SH-SY5Y (cell line): ENCODE measurements around the gene ZNF597.

Experiments used
- GATA2 ChIP-seq: IDR thresholded peaks from 2 replicates; pipeline ENCODE4 v1.6.1; 2011; ENCODE audit warnings: mild to moderate bottlenecking, low read depth, low read length
- GATA3 ChIP-seq: IDR thresholded peaks from 2 replicates; pipeline ENCODE4 v1.6.1; 2011; ENCODE audit warnings: low read depth, mild to moderate bottlenecking, low read length, moderate library complexity

GRCh38 chr16:3443108-3444031 is at the start of gene ZNF597, which contains the start of gene NAA60:
- TF ChIP-seq GATA2 (no peak), GATA3 (no peak)
